Aorta (tissue), 5 donors: ENCODE data around the gene PNN. TPM values are rescaled to one million over a fixed set of nuclear protein-coding genes. Genes with fewer than 3 reads are reported as not detected.
"Not testable (repeated sequence)": the region's sequence is repeated elsewhere in the genome, so short reads cannot be mapped to it uniquely, and the experiment has no call there.

ENCODE experiments used
- ATAC-seq: fragments of 200-7000 bp; cut with Tn5 transposase; one replicate; pipeline ENCODE4 v1.9.1; 2022; ENCODE audit warnings: moderate library complexity; ENCODE audit not compliant: low FRiP score
- DNase-seq, 2 donors: peaks; one replicate each; pipeline ENCODE4 v3.0.0-alpha.2; 2020
- H3K27ac ChIP-seq, 2 donors: one replicate each; pipeline ENCODE4 v1.5.1; 2013; ENCODE audit warnings: low read length in 2 of 2, mild to moderate bottlenecking in 2 of 2, moderate library complexity in 2 of 2, control low read depth in 1 of 2, inconsistent platforms in 1 of 2, low read depth in 1 of 2
- H3K27me3 ChIP-seq, 2 donors: one replicate each; pipeline ENCODE4 v1.6.1; 2013; ENCODE audit warnings: control low read depth in 1 of 2, low read length in 1 of 2, mild to moderate bottlenecking in 1 of 2, moderate library complexity in 1 of 2; ENCODE audit not compliant: insufficient read depth in 2 of 2, control insufficient read depth in 1 of 2
- H3K36me3 ChIP-seq, 2 donors: one replicate each; pipeline ENCODE4 v1.6.1; 2013; ENCODE audit warnings: control low read depth in 1 of 2, low read length in 1 of 2, mild to moderate bottlenecking in 1 of 2; ENCODE audit not compliant: insufficient read depth in 2 of 2, control insufficient read depth in 1 of 2
- H3K4me1 ChIP-seq, 2 donors: one replicate each; pipeline ENCODE4 v1.6.1; 2013; ENCODE audit warnings: low read length in 2 of 2, control low read depth in 1 of 2, mild to moderate bottlenecking in 1 of 2, moderate library complexity in 1 of 2; ENCODE audit not compliant: insufficient read depth in 2 of 2, control insufficient read depth in 1 of 2
- H3K4me3 ChIP-seq, 2 donors: one replicate each; pipeline ENCODE4 v1.5.1; 2013; ENCODE audit warnings: low read length in 2 of 2, control low read depth in 1 of 2, mild to moderate bottlenecking in 1 of 2
- H3K9me3 ChIP-seq: one replicate; pipeline ENCODE4 v1.6.1; 2013; ENCODE audit warnings: mild to moderate bottlenecking, low read length; ENCODE audit not compliant: control insufficient read depth
- WGBS, 2 donors: extraction: QIAGEN DNeasy Blood & Tissue Kit; methylation state at CpG; one replicate each; pipeline ENCODE4 v1.1.7; 2013; 5-methylcytosine and 5-hydroxymethylcytosine counted together
- intact Hi-C, 2 donors: fragments of 100-400 bp; cut with DNase I; formaldehyde crosslinking; loops; one replicate each; pipeline versions ENCODE4 v1.14.2 to v1.15.0; 2022
- polyA plus RNA-seq, 2 donors: library from polyadenylated mRNA; stranded (reverse); fragments of 200-250 nt; gene quantifications; one replicate each; pipeline ENCODE4 v1.2.3, GENCODE V29; 2013
- total RNA-seq, 2 donors: library from RNA; stranded (reverse); fragmentation: NEBNext Ultra II Directional; extraction: Animal tissue kit (Norgen Biotek cat#: 25700); gene quantifications; one replicate each; pipeline ENCODE4 v1.2.1, GENCODE V29; 2021
- donor health status: healthy with polysubstance abuse.
- donor health status: Bipolar disorder and iron deficiency.
- donor health status: DM: no; HTN: no; CAD: no.
- donor health status: DM: no; HTN: no; CAD: no.
- donor health status: DM: yes; HTN: yes; CAD: no.

Gene PNN
- total and polyA plus RNA-seq, 4 donors = 27.8 to 59.1 (median 55.0) TPM

- H3K36me3 ChIP-seq = no peaks in the 10 kb centered on the region
- H3K9me3 ChIP-seq = no peaks in the 10 kb centered on the region
- no peak overlapping the region for H3K27ac ChIP-seq
- H3K27me3 ChIP-seq = no peaks in the 10 kb centered on the region
- 73 to 84% methylated on average over 5 of the region's 5 CpGs for WGBS, 2 donors
- ATAC-seq = no peak
- H3K4me3 ChIP-seq = no peak overlapping the region
- intact Hi-C loops = no loop called here
- DNase-seq = no peak
- no peaks in the 10 kb centered on the region for H3K4me1 ChIP-seq
Measured at GRCh38 chr14:39230416-39231035, 55.5 kb downstream of the PNN start.

GRCh38 chr14:39231751-39232553, 56.9 kb downstream of the PNN start:
- intact Hi-C loops, H3K27ac ChIP-seq, H3K4me1 ChIP-seq, H3K36me3 ChIP-seq, H3K27me3 ChIP-seq, DNase-seq, H3K9me3 ChIP-seq, H3K4me3 ChIP-seq, ATAC-seq: not testable (repeated sequence)
- 85 to 86% methylated on average over 11 of the region's 11 CpGs for WGBS, 2 donors

Other genes with a start within 250 kb of the PNN start
- 100 to 1,000 TPM; 143 to 172 TPM for gene SEC23A, start 72.0 kb upstream of the PNN start, total RNA-seq
- 10 to 100 TPM; 42.6 to 56.5 TPM for gene SEC23A, start 72.0 kb upstream of the PNN start, polyA plus RNA-seq
- 10 to 100 TPM in 1 of 2 donors, 1 to 10 TPM in 1; 7.9 to 10.6 TPM for gene GEMIN2, start 60.9 kb upstream of the PNN start, total RNA-seq
- gene GEMIN2, start 60.9 kb upstream of the PNN start, polyA plus RNA-seq = 1 to 10 TPM; 6.5 to 7.0 TPM
- gene TRAPPC6B, start 4.9 kb upstream of the PNN start, total RNA-seq = 10 to 100 TPM; 27.0 to 30.4 TPM
- 10 to 100 TPM; 18.0 to 18.2 TPM for gene TRAPPC6B, start 4.9 kb upstream of the PNN start, polyA plus RNA-seq
- gene MIA2, start 58.7 kb downstream of the PNN start, total RNA-seq = 10 to 100 TPM; 25.2 to 26.7 TPM
- gene MIA2, start 58.7 kb downstream of the PNN start, polyA plus RNA-seq = 10 to 100 TPM; 13.5 to 14.3 TPM